GM12878 (cell line): Measurements from ENCODE around the gene SLC34A1. TPM values are rescaled to one million over a fixed set of nuclear protein-coding genes. Genes with fewer than 3 reads are reported as not detected.
A peak's percentile ranks its signal among the peaks of the same experiment; 100 is the strongest.

Experiments used
- ATAC-seq: fragments of 200-7000 bp; cut with Tn5 transposase; 3 replicates; pipeline ENCODE4 v1.9.1; 2020; ENCODE audit warnings: mild to moderate bottlenecking, moderate library complexity
- BruUV-seq: library from RNA; stranded (reverse); fragments of 400-500 nt; replicated peaks from 2 replicates; lab custom pipeline; 2021; lab: Mats Ljungman, UMichigan
- CTCF ChIA-PET: fragments of 300-600 bp; sonication (Branson Sonifier 250); formaldehyde crosslinking; extraction: SDS; loops from one replicate; lab custom pipeline; 2021; ENCODE audit warnings: inconsistent platforms; lab: Yijun Ruan, JAX
- POLR2A ChIA-PET: fragments of 350-600 bp; formaldehyde crosslinking; extraction: SDS; loops from one replicate; lab custom pipeline; 2021; ENCODE audit warnings: inconsistent platforms; lab: Charles Lee
- RAD21 ChIA-PET: fragments of 300-600 bp; sonication (Branson Sonifier 250); formaldehyde crosslinking; loops from one replicate; lab custom pipeline; 2023; ENCODE audit warnings: antibody characterized with exemption; ENCODE audit not compliant: unreplicated experiment; lab: Charles Lee
- SMC1A ChIA-PET: fragments of 300-600 bp; sonication (Branson Sonifier 250); formaldehyde crosslinking; loops from one replicate; lab custom pipeline; 2023; ENCODE audit not compliant: unreplicated experiment, uncharacterized antibody; lab: Charles Lee
- DNase-seq: peaks from one replicate; pipeline ENCODE4 v3.0.0-alpha.2; 2011; ENCODE audit warnings: low read depth, low spot score
- FAIRE-seq: peaks from 3 replicates; lab custom pipeline; 2011; peaks lifted over from hg19 to GRCh38; lab: Jason Lieb, UNC
- H2AFZ ChIP-seq: 2 replicates; pipeline ENCODE4 v1.6.0; 2011; ENCODE audit warnings: low read depth, low read length, control low read depth; ENCODE audit not compliant: control insufficient read depth
- H3K27ac ChIP-seq: 2 replicates; pipeline ENCODE4 v1.5.1; 2011; ENCODE audit warnings: control low read depth; ENCODE audit not compliant: control insufficient read depth, insufficient read depth
- H3K27me3 ChIP-seq, 2 experiments: replicated peaks in 1 of 2; 2 replicates each; pipeline versions ENCODE4 v1.6.0 to v1.6.1; 2011; ENCODE audit warnings: low read length in 1 of 2; ENCODE audit not compliant: control insufficient read depth in 2 of 2, insufficient read depth in 2 of 2
- H3K36me3 ChIP-seq, 2 experiments: 2 replicates each; pipeline ENCODE4 v1.5.1; 2011; ENCODE audit warnings: low read length in 1 of 2; ENCODE audit not compliant: control insufficient read depth in 2 of 2, insufficient read depth in 2 of 2
- H3K4me1 ChIP-seq: 2 replicates; pipeline ENCODE4 v1.6.1; 2011; ENCODE audit warnings: mild to moderate bottlenecking, low read length, moderate library complexity, mixed read lengths; ENCODE audit not compliant: control insufficient read depth, insufficient read depth
- H3K4me2 ChIP-seq: 2 replicates; pipeline ENCODE4 v1.6.0; 2011; ENCODE audit warnings: control low read depth; ENCODE audit not compliant: control insufficient read depth, insufficient read depth
- H3K4me3 ChIP-seq: fragments of 200-600 bp; sonication (generic); 2 replicates; pipeline ENCODE4 v1.5.1; 2016
- H3K79me2 ChIP-seq: 2 replicates; pipeline ENCODE4 v1.6.0; 2011; ENCODE audit warnings: low read length; ENCODE audit not compliant: control insufficient read depth, insufficient read depth
- H3K9ac ChIP-seq: 2 replicates; pipeline ENCODE4 v1.8.0; 2011; ENCODE audit warnings: low read length, control low read depth, mixed read lengths; ENCODE audit not compliant: control insufficient read depth, insufficient read depth
- H3K9me3 ChIP-seq: replicated peaks from 3 replicates; pipeline ENCODE4 v1.5.1; 2011; ENCODE audit warnings: mild to moderate bottlenecking, low read length; ENCODE audit not compliant: control insufficient read depth, insufficient read depth
- H4K20me1 ChIP-seq: 2 replicates; pipeline ENCODE4 v1.6.0; 2011; ENCODE audit not compliant: control insufficient read depth, insufficient read depth
- BACH1 ChIP-seq: fragments of 450-650 bp; IDR thresholded peaks from 2 replicates; pipeline ENCODE4 v1.6.1; 2017; ENCODE audit warnings: mild to moderate bottlenecking, borderline replicate concordance
- BRCA1 ChIP-seq: IDR thresholded peaks from 2 replicates; pipeline ENCODE4 v1.6.1; 2011; ENCODE audit warnings: low read depth, low read length, improper control_type of control experiment
- CHD2 ChIP-seq: IDR thresholded peaks from 2 replicates; pipeline ENCODE4 v1.6.1; 2011; ENCODE audit warnings: low read depth, low read length, improper control_type of control experiment, borderline replicate concordance
- JUND ChIP-seq: IDR thresholded peaks from 2 replicates; pipeline ENCODE4 v1.6.1; 2012; ENCODE audit warnings: low read depth, mild to moderate bottlenecking, low read length, improper control_type of control experiment, moderate library complexity
- POLR2A ChIP-seq: IDR thresholded peaks from 2 replicates; pipeline ENCODE4 v1.6.1; 2011; ENCODE audit warnings: low read depth, mild to moderate bottlenecking, low read length
- POLR2AphosphoS5 ChIP-seq: IDR thresholded peaks from 2 replicates; pipeline ENCODE4 v1.6.1; 2011; ENCODE audit warnings: mild to moderate bottlenecking, low read length, inconsistent platforms
- RELA ChIP-seq: fragments of 450-650 bp; IDR thresholded peaks from 2 replicates; pipeline ENCODE4 v1.8.0; 2014; ENCODE audit warnings: borderline replicate concordance; ENCODE audit not compliant: partially characterized antibody
- SMARCA5 ChIP-seq: fragments of 450-650 bp; IDR thresholded peaks from 2 replicates; pipeline ENCODE4 v1.6.1; 2017; ENCODE audit warnings: mild to moderate bottlenecking
- ZNF24 ChIP-seq: fragments of 450-650 bp; IDR thresholded peaks from 2 replicates; pipeline ENCODE4 v1.6.1; 2017; ENCODE audit warnings: antibody characterized with exemption, mild to moderate bottlenecking
- WGBS: methylation state at CpG from one replicate; pipeline ENCODE4 v1.1.6; 2016; ENCODE audit warnings: low lambda C conversion rate; ENCODE audit not compliant: insufficient replicate concordance, insufficient coverage; ENCODE audit errors: missing lambda C conversion rate; 5-methylcytosine and 5-hydroxymethylcytosine counted together
- in situ Hi-C: fragments of 300-500 bp; cut with MboI; formaldehyde crosslinking; loops from 9 replicates; pipeline ENCODE4 v1.14.3; 2018; ENCODE audit warnings: mixed read lengths
- intact Hi-C: fragments of 100-400 bp; cut with micrococcal nuclease; formaldehyde crosslinking; loops from one replicate; pipeline ENCODE4 v1.14.2; 2022; ENCODE audit not compliant: unreplicated experiment
- polyA plus RNA-seq, 11 experiments: library from polyadenylated mRNA; depleted of rRNA in 4 of 11; unstranded in 6 of 11; stranded (reverse) in 5 of 11; fragments of >200 nt; fragmentation: Nextera tagmentation in 4 of 11; fragmentation: Illumina TruSeq in 1 of 11; extraction: Ambion mirVana in 4 of 11; extraction: Trizol in 1 of 11; gene quantifications; 1 replicate in 1 of 11; 2 replicates in 10 of 11; pipeline versions ENCODE4 v1.2.1 to v1.2.3, GENCODE V29; 2011 to 2016; ENCODE audit warnings: inconsistent platforms in 2 of 11, missing spikeins in 2 of 11, low read depth in 1 of 11
- total RNA-seq, 4 experiments: library from RNA; depleted of rRNA in 3 of 4; stranded (reverse); fragments of >200 nt in 3 of 4; fragmentation: Illumina TruSeq in 1 of 4; extraction: Trizol in 1 of 4; gene quantifications; 2 replicates each; pipeline versions ENCODE4 v1.2.1 to v1.2.3, GENCODE V29; 2013 to 2021

Gene SLC34A1
- total and polyA plus RNA-seq, 10 of the 15 experiments (the other 5 are each of a cell fraction or from before 2014, with no cell fraction given) = 0.03 to 0.14 (median 0.09) TPM; not detected in 2

DNA sequence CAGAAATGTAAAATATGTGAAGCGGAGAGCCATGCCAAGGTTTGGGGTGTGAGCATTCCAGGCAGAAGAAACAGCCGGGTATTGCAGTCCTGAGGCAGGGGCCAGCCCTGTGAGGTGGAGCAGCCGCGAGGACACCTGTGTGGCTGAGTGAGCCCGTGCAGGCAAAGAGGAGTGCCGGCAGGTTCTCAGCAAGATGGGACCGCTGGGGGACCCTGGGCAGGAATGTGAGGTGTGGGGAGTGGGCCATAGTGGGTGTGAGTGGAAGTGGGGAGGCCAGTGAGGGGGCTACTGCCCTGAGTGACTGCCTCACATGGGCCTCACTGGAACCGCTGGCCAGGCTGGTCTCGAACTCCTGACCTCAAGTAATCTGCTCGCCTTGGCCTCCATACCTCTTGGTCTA is 54.2 kb downstream of the SLC34A1 start:
- 93% methylated on average over 10 of the region's 10 CpGs for WGBS
- POLR2A ChIA-PET = interaction anchor here (0.7 to 2.4 kb wide), 4 partner anchors 10 to 29 kb away, joined by 3 to 7 read pairs (median 3); partner anchors contain the start of genes F12 and GRK6
- in situ Hi-C loops = no loop called here

DNA sequence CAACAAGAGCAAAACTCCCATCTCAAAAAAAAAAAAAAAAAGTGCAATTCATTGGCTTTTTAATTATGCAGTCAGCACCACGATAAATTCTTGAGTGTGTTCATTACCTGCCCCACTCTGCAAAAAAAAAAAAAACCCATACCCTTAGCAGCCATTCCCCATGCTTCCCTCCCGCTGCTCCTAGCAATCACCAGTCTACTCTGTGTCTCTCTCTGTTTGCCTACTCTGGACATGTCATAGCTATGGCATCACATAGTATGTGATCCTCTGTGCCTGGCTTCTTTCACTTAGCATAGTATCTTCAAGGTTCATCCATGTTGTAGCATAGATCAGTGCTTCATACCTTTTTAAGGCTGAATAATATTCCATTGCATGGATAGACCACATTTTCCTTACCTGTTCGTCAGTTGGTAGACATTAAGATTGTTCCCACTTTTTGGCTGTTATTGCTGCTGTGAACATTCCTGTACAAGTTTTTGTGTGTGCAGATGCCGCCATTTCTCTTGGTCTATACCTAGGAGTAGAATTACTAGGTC is 55.4 kb downstream of the SLC34A1 start:
- Histone ChIP-seq H3K36me3 (peaks cover 28 to 36% of the 10 kb centered on the region in 2 experiments), H2AFZ (no peak overlapping the region), H3K9me3 (no peaks in the 10 kb centered on the region), H3K27ac (no peak overlapping the region), H3K4me3 (no peak overlapping the region), H3K27me3 (no peaks in the 10 kb centered on the region), H3K4me2 (no peak overlapping the region), H3K4me1 (peaks cover 8% of the 10 kb centered on the region), H4K20me1 (no peaks in the 10 kb centered on the region), H3K9ac (no peak overlapping the region), H3K79me2 (no peaks in the 10 kb centered on the region)
- SMC1A ChIA-PET = interaction anchor here (7.4 kb wide), 1 partner anchor 8 kb away, joined by 73 read pairs; no protein-coding TSS in a partner anchor
- CTCF ChIA-PET = interaction anchor here (1.2 kb wide), 1 partner anchor 36 kb away, joined by 6 read pairs; no protein-coding TSS in a partner anchor
- DNase-seq (no peak), FAIRE-seq (no peak), ATAC-seq (no peak)
- intact Hi-C loops = no loop called here
- in situ Hi-C loops = no loop called here
- POLR2A ChIA-PET = interaction anchor here (0.7 to 2.4 kb wide), 6 partner anchors 9 to 306 kb away, joined by 3 to 7 read pairs (median 4); partner anchors contain the start of gene NSD1
- WGBS = 81% methylated on average over 4 of the region's 4 CpGs
- RAD21 ChIA-PET = no interaction called here
- TF ChIP-seq POLR2A = 0 out of 2 replicates have a peak, but pooled peaks have one; percentile 25
- TF ChIP-seq ZNF24 = no peak
- BruUV-seq = no TSS peak

More for the DNA sequence above, 54.2 kb downstream of the SLC34A1 start:
- SMC1A ChIA-PET = interaction anchor here (0.9 to 2.0 kb wide), 2 partner anchors 10 to 14 kb away, joined by 3 to 5 read pairs; no protein-coding TSS in a partner anchor
- DNase-seq (no peak), ATAC-seq (no peak), FAIRE-seq (no peak)
- intact Hi-C loops = no loop called here
- Histone ChIP-seq H3K27ac (no peak overlapping the region), H3K9ac (no peak overlapping the region), H2AFZ (no peak overlapping the region), H4K20me1 (no peaks in the 10 kb centered on the region), H3K4me3 (no peak overlapping the region), H3K4me1 (no peaks in the 10 kb centered on the region), H3K4me2 (no peak overlapping the region), H3K79me2 (no peaks in the 10 kb centered on the region), H3K27me3 (no peaks in the 10 kb centered on the region), H3K36me3 (peaks cover 38 to 46% of the 10 kb centered on the region in 2 experiments), H3K9me3 (no peaks in the 10 kb centered on the region)
- BruUV-seq = no TSS peak
- RAD21 ChIA-PET = interaction anchor here (0.8 kb wide), 1 partner anchor 14 kb away, joined by 3 read pairs; no protein-coding TSS in a partner anchor
- CTCF ChIA-PET = interaction anchor here (1.7 kb wide), 1 partner anchor 34 kb away, joined by 8 read pairs; no protein-coding TSS in a partner anchor
- TF ChIP-seq BACH1 = no peak
- no peak for TF ChIP-seq BRCA1
- TF ChIP-seq SMARCA5 = no peak
- no peak for TF ChIP-seq JUND
- TF ChIP-seq CHD2 = no peak
- TF ChIP-seq RELA = no peak
- peak; percentile 70 for TF ChIP-seq POLR2A
- TF ChIP-seq POLR2AphosphoS5 = peak; percentile 54; the same call in 1 of the 2 replicates
